Ishikawa (cell line): ENCODE data around the gene TBC1D24.

Experiments
- CEBPB ChIP-seq: IDR thresholded peaks from 2 replicates; pipeline ENCODE4 v1.6.1; 2012
- CREB1 ChIP-seq: IDR thresholded peaks from 2 replicates; pipeline ENCODE4 v1.6.1; 2012; ENCODE audit warnings: low read depth
- EGR1 ChIP-seq: IDR thresholded peaks from 2 replicates; pipeline ENCODE4 v1.6.1; 2012
- EP300 ChIP-seq: IDR thresholded peaks from 2 replicates; pipeline ENCODE4 v1.6.1; 2012; ENCODE audit warnings: borderline replicate concordance
- FOXM1 ChIP-seq: IDR thresholded peaks from 2 replicates; pipeline ENCODE4 v1.6.1; 2012; ENCODE audit warnings: low read depth, borderline replicate concordance
- MAX ChIP-seq: IDR thresholded peaks from 2 replicates; pipeline ENCODE4 v1.6.1; 2012
- NFIC ChIP-seq: IDR thresholded peaks from 2 replicates; pipeline ENCODE4 v1.6.1; 2012
- RAD21 ChIP-seq: IDR thresholded peaks from 2 replicates; pipeline ENCODE4 v1.6.1; 2012; ENCODE audit warnings: low read depth
- REST ChIP-seq: IDR thresholded peaks from 2 replicates; pipeline ENCODE4 v1.6.1; 2012; ENCODE audit warnings: low read depth, mild to moderate bottlenecking
- TAF1 ChIP-seq: IDR thresholded peaks from 2 replicates; pipeline ENCODE4 v1.6.1; 2012; ENCODE audit warnings: low read depth, mild to moderate bottlenecking
- TCF12 ChIP-seq: IDR thresholded peaks from 2 replicates; pipeline ENCODE4 v1.6.1; 2012; ENCODE audit warnings: low read depth
- TEAD4 ChIP-seq: IDR thresholded peaks from 2 replicates; pipeline ENCODE4 v1.6.1; 2012
- USF1 ChIP-seq: IDR thresholded peaks from 2 replicates; pipeline ENCODE4 v1.6.1; 2012
- YY1 ChIP-seq: IDR thresholded peaks from 2 replicates; pipeline ENCODE4 v1.6.1; 2012; ENCODE audit warnings: low read depth
- ZBTB7A ChIP-seq: IDR thresholded peaks from 2 replicates; pipeline ENCODE4 v1.6.1; 2012; ENCODE audit warnings: low read depth

The TBC1D24 gene

GRCh38 chr16:2474877-2475412 lies at the start of gene TBC1D24:
Gene TBC1D24 (plus strand): TSS chr16:2475127. CDS start chr16:2496149, 21,022 bp downstream.
- TF ChIP-seq TAF1 (peak; percentile 51), USF1 (no peak)

- TF ChIP-seq ZBTB7A (no peak), MAX (no peak), CREB1 (no peak), EGR1 (no peak), FOXM1 (no peak), USF1 (no peak), TEAD4 (no peak), REST (no peak), RAD21 (no peak)
Measured at GRCh38 chr16:2425825-2426430, 49.0 kb upstream of the TBC1D24 start.

- TF ChIP-seq NFIC (peak; percentile 72), CEBPB (peak; percentile 71), TAF1 (no peak), TEAD4 (0 out of 2 replicates have a peak, but pooled peaks have one; percentile 14)
Measured at GRCh38 chr16:2426941-2427361, 48.0 kb upstream of the TBC1D24 start.

GRCh38 chr16:2427526-2427925 lies 47.4 kb upstream of the TBC1D24 start:
- no peak for TF ChIP-seq TCF12
- TF ChIP-seq RAD21: no peak
- no peak for TF ChIP-seq REST
- TF ChIP-seq NFIC: no peak
- TF ChIP-seq EP300: no peak
- no peak for TF ChIP-seq USF1
- no peak for TF ChIP-seq TAF1
- TF ChIP-seq EGR1: no peak

GRCh38 chr16:2428051-2428783 lies 46.7 kb upstream of the TBC1D24 start:
- TF ChIP-seq CREB1 (no peak), ZBTB7A (no peak), RAD21 (no peak), YY1 (no peak), CEBPB (no peak), TCF12 (no peak), NFIC (no peak), EGR1 (no peak)

- TF ChIP-seq MAX (peak; percentile 93; the same call in 1 of the 2 replicates), CREB1 (no peak)
Measured at GRCh38 chr16:2428784-2429033, 46.2 kb upstream of the TBC1D24 start.
